NOMO-1 (cell line): Measurements from ENCODE around the gene PVALEF.
"Not testable (repeated sequence)": the region's sequence is repeated elsewhere in the genome, so short reads cannot be mapped to it uniquely, and the experiment has no call there.

ENCODE experiments used
- DNase-seq, 2 experiments: peaks; one replicate each; lab custom pipeline; 2025; ENCODE audit not compliant: unreplicated experiment in 2 of 2; lab: John Stamatoyannopoulos, UW

Gene PVALEF

DNA sequence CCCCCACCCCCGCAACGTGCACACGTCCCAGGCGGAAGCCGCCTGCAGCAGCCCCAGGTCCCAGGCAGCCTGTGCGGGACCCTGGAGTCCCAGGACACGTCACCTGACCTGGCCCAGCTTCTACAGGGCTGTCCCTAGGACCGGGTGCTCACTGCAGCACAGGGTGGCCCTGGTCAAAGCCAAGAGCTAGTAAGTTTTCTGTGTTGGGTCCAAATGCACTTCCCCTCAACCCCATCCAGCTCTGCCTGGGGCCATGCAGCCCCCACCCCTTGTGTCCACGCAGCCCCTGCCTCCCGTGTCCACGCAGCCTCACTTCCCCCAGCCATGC is 22.1 kb upstream of the PVALEF start:
- no peak for DNase-seq

DNA sequence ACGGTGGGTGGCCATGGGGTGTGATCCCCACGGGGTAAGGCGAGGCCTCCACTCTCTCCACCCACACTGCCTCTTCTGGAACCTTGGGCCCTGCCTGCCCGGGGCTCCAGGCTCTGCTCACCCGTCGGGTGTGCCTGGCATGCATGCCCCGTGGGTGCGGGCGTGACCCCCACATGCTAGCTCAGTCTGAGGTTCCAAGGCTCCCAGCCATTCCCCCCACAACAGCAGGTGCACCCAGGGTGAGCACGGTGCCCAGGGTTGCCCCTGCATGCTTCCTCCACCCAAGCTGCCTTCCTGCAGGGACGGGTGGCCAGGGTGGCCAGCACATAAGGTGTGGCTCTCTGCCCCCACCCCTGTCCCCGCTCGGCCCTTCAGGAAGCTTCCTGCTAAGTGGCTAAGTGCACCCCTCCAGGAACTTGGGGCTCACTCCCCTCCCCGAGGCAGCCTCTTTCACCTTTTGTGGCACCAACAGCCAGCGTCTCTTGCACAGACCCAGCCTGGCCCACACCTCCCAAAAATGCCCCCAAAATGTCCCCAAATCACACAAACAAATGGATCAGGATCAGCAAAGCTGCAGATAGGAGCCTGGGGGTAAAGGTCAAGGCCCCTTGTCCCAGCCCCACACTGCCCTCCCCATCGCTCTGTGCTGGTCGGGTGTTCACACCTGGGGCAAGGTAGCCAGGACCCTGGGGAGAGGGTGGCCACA is 21.4 kb upstream of the PVALEF start:
- DNase-seq: no peak

DNA sequence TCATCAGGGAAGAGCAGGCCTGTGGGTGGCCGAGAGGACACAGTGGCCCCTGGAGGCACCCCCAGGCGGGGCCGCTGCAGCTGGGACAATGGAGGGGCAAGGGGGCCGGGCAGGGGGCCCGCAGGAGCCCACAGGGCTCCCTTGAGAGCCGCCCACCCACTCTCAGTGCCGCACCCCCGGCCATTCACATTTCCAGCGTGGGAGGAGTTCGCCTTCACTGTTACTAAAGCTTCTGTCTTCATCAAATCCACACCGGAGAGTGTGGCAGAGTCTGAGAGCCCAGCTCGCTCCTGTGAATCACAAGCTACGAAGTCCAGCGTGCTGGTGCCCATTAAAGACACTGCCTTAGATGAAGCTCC is 20.9 kb upstream of the PVALEF start:
- DNase-seq: no peak

DNA sequence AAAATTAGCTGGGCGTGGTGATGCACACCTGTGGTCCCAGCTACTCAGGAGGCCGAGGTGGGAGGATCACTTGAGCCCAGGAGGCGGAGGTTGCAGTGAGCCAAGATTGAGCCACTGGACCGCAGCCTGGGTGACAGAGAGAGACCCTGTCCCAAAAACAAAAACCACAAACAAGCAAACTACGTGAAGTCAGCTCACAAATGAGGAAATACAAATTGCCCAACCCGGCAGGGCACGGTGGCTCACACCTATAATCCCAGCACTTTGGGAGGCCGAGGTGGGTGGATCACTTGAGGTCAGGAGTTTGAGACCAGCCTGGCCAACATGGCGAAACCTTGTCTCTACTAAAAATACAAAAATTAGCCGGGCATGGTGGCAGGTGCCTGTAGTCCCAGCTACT is 19.1 kb upstream of the PVALEF start:
- not testable (repeated sequence) for DNase-seq

DNA sequence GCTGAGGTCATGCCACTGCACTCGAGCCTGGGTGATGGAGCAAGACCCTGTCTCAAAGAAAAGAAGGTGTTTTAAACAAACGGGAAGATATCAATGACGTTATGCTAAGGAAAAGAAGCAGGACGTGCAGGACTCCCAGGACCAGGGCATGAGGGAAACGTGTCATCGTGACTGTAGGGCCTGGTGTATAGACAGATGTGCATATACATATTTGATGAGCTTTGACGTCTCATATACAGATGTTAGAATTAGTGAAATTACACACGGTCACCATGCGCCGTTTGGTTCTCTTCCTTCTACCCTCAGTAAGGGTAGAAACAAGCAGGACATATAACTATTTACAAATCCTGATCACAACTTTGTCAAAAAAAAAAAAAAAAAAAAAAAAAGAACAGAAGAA is 17.6 kb upstream of the PVALEF start:
- DNase-seq: no peak

DNA sequence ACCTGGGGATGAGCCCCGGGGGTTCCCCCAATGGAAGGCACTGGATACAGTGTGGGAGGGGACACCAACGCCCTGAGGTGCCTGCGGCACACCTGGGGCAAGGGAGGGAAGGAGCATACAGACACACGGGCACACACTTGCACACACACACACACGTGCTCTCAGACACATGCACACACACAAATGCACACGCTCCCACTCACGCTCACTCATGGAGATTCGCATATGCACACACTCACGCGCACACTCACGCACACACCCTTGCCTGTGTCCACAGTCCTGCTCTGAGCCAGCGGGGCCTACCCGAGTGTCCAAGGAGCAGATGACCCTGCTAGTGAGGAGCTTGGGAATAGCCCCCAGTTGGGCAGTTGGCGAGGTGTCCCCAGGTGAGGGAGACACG is 16.7 kb upstream of the PVALEF start:
- DNase-seq: no peak

DNA sequence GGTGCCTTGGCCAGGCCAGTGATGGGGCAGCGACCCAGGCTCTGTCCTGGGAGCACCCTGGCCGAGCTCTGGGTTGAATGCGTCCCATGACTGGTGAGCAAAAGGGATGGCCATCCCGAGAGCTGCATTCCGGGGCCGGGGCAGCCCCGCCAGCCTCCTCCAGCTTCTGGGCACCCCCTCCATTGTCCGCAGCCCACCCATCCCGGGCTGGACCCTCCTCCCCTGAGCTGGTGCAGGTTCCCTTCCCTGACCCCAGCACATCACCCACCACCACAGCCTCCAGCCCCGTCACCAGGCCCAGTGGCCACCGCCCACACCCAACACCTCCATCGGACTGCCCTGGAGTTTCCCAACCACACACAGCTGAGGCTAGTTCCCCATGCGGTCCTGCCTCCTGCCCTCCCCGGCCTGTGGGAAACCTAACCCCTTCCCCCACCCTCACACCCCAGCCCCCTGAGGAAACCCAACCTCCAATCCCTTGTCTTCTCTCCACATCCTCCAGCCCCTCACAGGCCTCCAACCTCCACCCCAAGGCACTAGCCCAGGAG is 16.2 kb upstream of the PVALEF start:
- peak; percentile 35 to 46 for DNase-seq

DNA sequence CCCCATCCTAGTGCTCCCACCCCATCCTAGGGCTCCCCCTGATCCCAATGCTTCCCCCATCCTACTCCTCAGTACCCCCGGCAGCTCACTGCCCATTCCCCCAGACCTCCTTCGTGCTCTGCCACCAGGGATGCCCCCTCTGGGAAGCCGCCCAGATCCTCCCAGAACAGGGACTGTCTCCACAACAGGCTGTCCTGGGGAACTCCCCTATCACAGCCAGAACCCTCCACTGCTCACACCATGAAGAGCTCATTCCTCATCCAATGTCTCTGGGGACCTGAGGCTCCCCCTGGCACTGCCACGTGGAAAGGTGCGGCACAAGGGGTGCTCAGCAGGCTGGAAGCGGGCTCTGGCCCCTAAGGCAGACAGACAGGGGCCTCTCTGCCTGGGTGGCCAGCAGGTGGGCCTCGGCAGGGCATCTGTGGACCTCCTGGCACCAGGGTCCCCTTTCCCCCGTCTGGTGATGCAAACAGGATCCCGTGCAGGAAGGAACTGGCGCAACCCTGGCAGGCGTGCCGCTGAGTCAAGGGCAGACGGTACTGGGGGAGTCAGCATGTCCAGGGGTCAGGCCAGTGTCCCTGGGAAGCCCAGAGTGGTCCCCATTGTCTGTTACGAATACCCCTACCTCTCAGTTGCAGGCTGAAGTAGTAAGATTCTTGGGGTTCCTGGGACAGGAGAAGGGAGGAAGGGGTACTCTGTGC is 14.8 kb upstream of the PVALEF start:
- peak; percentile 44 to 51 for DNase-seq

DNA sequence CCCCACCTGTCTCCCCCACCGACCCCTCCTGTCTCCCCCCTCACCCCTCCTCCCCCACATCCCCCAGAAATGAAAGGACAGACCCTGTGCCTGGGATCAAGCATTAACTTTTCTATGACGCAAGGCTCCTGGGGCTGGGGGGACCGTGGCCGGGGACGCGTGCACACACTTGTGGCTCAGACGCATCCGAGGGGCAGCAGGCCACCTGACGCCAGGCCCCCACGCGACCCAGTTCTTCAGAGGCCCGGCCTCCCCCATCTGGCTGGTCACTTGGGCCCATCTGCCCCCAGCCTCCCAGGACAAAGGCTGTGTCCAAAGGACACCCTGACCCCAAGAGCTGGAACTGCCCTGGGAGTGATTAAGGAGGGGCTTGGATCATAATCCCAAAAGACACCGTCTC is 14.0 kb upstream of the PVALEF start:
- no peak for DNase-seq

DNA sequence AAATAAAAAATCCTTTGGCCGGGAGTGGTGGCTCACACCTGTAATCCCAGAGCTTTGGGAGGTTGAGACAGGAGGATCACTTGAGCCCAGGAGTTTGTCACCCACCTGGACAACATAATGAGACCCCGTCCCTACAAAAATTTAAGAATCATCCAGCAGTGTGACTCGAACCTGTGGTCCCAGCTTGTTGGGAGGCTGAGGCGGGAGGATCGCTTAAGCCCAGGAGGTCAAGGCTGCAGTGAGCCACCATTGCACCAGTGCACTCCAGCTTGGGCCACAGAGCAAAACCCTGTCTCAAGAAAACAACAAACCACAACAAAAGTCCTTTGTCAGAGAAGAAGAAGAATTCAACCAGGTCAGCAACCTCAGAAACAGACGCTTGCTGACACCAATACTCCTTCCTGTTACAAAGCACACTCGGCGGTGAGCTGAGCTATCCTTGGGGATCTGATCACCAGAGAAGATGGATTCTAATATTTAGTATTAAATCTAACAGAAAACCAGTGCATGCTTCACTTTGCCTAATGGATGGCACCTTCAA is 12.9 kb upstream of the PVALEF start:
- DNase-seq: no peak

DNA sequence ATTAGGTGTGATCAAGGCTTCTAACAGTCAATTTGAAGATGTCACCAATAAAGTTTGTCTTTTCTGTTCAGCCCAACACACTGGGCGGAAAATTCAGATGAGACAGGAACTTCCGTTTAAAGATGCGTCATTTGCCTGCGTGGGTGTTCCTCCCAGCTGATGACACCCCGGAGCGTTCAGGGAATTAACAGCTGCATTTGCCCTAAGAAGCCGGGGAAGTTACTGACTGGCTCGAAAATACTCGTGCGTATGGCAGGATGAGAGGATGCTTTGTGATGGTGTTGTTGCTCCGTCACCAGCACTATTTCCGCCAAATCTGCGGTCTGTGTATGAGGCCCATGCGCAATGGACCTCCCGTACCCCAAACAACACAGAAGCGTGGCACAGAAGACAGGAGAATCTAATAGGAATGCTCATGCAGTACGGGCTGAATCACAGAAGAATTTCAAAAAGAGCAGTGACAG is 11.9 kb upstream of the PVALEF start:
- DNase-seq: peak; percentile 41 to 66

DNA sequence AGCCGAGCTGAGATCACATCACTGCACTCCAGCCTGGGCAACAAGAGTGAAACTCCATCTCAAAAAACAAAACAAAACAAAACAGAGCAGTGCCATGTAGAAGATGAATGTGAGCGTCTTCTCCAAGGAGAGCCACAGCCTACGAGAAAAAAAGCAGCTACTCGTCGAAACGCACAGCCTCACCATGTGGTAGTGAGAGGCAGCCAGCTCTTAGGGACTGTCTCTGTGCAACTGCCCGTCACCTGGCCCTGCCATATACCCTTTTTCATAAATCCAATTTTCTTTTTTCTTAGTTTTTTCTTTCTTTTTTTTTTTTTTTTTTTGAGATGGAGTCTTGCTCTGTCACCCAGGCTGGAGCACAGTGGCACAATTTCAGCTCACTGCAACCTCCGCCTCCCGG is 11.3 kb upstream of the PVALEF start:
- DNase-seq: not testable (repeated sequence)

DNA sequence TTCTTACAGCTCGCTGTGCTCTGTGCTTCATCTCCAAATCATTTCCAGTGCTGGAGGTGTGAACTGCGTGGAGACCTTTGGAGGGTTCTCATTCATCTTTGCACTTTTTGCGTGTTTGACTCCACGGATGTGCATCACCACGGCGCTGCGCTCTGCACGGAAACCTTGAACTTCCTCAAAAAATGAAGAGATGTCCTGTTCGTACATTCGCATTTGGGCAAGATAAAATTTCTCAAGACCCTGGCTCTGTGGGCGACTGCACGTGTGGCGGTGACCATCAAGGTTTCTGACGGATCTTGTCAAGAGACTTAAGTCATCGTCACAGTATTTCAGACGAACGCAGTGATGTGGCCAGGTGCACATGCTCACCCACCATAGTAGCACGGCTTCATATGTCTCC is 10.3 kb upstream of the PVALEF start:
- DNase-seq: no peak

DNA sequence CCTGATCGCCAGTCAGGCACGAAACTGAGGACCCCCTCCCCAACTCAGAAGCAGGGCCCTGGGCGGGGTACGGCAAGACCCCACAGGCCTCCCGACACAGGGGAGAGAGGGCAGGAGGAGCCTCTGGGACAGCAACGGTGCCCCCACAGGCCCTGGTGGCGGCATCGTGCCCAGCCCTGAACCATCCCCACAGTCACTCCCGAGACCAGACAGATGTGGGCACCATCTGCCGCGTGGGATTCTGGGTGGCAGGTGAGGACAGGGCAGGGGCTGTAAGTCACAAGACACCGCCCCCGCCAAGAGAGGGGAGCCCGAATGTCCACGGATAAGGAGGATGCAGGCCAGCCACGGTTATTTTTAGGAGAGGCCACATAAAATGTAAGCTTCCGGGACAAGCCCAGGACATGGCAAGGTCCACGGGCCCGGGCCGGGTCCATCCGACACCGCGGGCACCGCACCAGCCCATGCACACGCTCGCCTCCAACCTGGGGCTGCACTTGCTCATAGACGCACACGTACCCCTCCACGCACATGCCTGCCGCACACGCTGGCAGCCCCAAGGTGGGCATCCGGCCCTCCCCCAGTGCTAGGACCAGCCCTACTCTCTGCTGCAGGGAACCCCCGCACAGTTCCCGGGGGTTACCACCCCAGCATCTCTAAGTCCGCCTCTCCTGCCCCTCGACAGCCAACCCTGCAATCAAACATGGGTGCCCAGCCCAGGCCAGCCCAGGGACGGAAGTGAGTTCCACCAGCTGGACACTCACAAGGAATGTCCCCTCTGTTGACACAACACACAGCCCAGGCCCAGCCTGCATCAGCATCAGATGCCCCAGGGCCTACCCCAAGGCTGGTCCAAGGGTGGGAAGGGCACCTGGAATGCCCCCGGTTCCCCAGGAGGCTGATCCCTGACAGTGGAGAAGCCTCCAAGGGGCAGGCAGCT is 8.2 kb upstream of the PVALEF start:
- DNase-seq: no peak

DNA sequence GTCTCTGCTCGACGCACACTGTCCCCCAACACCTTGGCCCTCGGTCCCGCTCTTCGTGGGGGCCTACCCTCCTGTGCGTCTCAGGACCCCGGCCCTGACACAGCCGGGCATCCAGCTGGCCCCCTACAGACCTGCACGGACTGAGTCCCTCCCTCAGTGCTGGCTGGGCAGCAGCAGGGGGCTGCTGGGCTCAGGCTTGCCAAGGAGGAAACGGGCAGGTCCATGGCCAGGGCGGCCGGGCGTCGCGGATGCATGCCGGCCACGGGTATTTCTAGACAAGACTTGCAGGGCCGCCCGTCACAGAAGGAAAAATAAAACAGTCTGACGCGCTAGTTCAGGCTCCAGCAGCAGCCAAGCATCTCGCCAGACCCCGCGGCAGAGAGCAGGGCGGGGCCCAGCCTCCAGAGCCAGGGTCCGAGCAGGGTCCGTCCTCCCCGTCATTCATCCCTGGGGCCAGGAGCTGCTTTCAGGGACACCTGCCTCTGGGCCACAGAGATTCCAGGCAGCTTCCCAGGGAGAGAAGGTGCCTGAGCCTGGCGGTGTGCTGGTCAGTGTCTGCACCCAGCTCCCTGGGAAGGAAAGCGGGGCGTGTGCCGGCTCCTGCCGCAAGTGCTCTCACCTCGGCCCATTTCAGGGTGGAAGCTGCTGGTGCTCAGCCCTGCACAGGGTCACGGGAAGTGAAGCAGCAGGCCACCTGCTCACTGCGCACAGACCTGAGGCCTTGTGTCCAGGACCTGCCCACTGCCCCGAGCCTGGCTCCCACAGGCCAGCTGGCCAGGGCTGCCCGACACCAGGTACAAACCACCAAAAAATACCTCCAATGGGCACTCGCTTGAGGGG is 7.2 kb upstream of the PVALEF start:
- no peak for DNase-seq

DNA sequence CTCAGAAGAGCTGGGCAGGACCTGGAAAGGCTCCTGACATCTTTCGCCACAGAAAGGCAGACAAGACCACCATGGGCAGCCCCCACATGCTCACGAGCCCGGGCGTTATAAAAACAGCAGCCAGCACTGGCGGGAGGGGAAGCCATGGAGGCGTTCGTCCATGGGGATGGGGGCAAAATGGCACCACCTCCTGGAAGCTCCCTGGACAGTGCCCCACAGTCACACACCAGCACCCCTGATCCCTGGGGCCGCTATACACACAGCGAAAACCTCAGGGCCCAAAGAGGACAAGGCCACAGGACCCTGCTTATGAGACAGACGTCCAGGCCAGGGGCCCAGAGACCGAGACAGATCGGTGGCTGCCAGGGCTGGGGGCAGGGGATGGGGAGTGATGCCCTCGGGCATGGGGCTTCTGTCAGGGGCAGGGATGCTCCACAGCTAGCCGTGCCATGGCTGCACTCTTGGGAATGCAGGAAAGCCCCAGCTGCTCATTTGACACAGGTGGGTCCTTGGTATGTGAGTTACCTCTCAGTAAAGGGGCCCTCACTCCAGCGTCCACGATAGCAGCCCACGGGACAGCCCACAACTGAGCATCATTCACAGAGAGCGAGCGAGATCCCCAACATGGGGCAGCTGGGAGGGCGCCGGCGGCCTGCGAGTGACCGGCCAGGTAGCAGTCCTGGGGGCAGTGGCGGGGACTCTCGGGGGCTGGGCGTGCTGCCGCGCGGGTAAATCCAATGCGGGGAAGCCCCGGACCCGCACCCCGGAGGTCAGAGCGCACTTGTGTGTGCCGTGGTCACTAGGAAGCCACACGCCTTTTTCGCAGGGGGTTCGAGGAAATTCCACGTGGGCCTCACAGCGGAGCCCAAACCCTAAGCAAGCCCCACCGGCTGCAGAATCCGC is 6.4 kb upstream of the PVALEF start:
- no peak for DNase-seq

DNA sequence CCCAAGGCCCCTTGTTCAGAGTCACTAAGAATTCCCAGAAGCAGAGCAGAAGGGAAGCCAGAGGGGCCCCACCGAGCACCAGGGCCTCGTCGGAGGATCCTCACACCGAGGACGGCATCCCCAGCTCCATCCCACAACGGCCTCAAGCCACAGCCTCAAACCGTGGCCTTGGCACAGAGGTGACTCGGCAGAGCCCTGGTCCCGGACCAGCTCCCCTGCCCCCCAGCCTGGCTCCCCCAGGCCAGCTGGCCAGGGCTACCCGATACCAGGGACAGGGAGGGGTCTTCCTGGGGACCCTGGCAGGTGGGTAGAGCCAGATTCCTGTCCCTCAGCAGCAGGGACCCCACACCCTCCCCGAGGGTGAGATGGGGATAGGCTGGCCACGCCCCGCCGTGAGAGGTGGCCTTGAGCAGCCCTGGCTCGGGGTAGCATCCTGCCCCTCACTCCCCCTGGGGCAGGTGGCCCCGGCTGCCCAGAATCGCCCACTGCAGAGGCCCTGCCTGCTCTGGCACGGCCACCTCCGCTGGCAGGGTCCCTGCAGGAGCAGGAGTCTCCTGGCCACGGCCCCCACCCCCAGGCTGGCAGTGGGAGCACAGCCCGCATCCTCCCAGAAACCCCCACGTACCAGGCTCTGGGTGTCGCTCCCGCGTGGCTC is 5.6 kb upstream of the PVALEF start:
- DNase-seq: no peak

DNA sequence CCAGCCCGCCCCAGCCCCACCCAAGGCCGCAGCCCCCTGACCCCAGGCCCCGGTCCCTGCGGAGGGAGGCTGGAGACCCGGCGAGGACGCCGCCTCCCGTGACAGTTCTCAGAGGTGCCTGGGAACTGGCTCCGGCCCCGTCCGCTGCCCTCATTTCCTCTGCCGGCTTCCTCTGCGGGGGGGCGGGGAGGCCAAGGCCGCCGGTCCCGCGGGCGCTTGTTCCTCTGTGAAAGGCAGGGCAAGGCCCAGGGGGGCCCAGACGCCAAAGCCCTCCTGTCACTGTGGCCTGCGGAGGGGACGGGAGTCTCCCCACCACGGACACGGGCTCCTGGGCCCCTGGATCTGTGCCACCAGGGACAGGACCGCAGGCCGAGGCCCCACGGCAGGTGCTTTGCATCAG is 5.0 kb upstream of the PVALEF start:
- DNase-seq: peak; percentile 35 to 67
